Upper lobe of right lung (tissue), 1 donor: Measurements from ENCODE around the gene POGLUT3. TPM values are rescaled to one million over a fixed set of nuclear protein-coding genes. Genes with fewer than 3 reads are reported as not detected.
A peak's percentile ranks its signal among the peaks of the same experiment; 100 is the strongest.

Experiments
- ATAC-seq: fragments of 200-7000 bp; cut with Tn5 transposase; one replicate; pipeline ENCODE4 v1.9.1; 2020; ENCODE audit warnings: mild to moderate bottlenecking, moderate library complexity
- DNase-seq: peaks from one replicate; pipeline ENCODE4 v3.0.0-alpha.2; 2020
- H3K27ac ChIP-seq: fragments of 200-600 bp; one replicate; pipeline ENCODE4 v1.8.0; 2022
- H3K27me3 ChIP-seq: fragments of 200-600 bp; one replicate; pipeline ENCODE4 v1.8.0; 2022; ENCODE audit warnings: mild to moderate bottlenecking
- H3K36me3 ChIP-seq: fragments of 200-600 bp; one replicate; pipeline ENCODE4 v1.8.0; 2022
- H3K4me1 ChIP-seq: fragments of 200-600 bp; one replicate; pipeline ENCODE4 v1.8.0; 2022
- H3K4me3 ChIP-seq: fragments of 200-600 bp; one replicate; pipeline ENCODE4 v1.8.0; 2022; ENCODE audit warnings: mild to moderate bottlenecking
- H3K9me3 ChIP-seq: fragments of 200-600 bp; one replicate; pipeline ENCODE4 v1.8.0; 2022
- CTCF ChIP-seq: fragments of 200-600 bp; IDR thresholded peaks from one replicate; pipeline ENCODE4 v1.8.0; 2022; ENCODE audit warnings: antibody characterized with exemption
- intact Hi-C: fragments of 100-400 bp; cut with DNase I; formaldehyde crosslinking; loops from one replicate; pipeline ENCODE4 v1.11.0; 2022
- long read RNA-seq: library from polyadenylated mRNA; unstranded; transcript quantifications from one replicate; pipeline ENCODE4 v2.0.0, GENCODE V29; 2021
- total RNA-seq: library from RNA; stranded (reverse); fragmentation: NEBNext Ultra II Directional; extraction: Animal tissue kit (Norgen Biotek cat#: 25700); gene quantifications from one replicate; pipeline ENCODE4 v1.2.1, GENCODE V29; 2021
- donor health status: DM: no; HTN: yes; CAD: no; lungs with severe emphysema.

Gene POGLUT3, protein sequence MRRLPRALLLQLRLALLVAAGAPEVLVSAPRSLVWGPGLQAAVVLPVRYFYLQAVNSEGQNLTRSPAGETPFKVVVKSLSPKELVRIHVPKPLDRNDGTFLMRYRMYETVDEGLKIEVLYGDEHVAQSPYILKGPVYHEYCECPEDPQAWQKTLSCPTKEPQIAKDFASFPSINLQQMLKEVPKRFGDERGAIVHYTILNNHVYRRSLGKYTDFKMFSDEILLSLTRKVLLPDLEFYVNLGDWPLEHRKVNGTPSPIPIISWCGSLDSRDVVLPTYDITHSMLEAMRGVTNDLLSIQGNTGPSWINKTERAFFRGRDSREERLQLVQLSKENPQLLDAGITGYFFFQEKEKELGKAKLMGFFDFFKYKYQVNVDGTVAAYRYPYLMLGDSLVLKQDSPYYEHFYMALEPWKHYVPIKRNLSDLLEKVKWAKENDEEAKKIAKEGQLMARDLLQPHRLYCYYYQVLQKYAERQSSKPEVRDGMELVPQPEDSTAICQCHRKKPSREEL
- 23.3 TPM for total RNA-seq
- long read RNA-seq, full-length matches to known transcripts, result 12 of 25 reads
- long read RNA-seq, partial matches to known transcripts, result 2 of 25 reads
- long read RNA-seq, other reads (novel, unspliced or antisense), result 11 of 25 reads

GRCh38 chr11:108498046-108498815, at the start of gene POGLUT3:
TSS of gene POGLUT3 (minus strand) at chr11:108498384. CDS start at chr11:108498366, 18 bp downstream.
- TF ChIP-seq CTCF, result no peak
- DNase-seq (peak; percentile 81), ATAC-seq (peak; percentile 84)
- Histone ChIP-seq H3K4me1 (no peaks in the 10 kb centered on the region), H3K27me3 (no peaks in the 10 kb centered on the region), H3K36me3 (no peaks in the 10 kb centered on the region), H3K4me3 (peak within 1 kb of the TSS; percentile 73), H3K9me3 (no peaks in the 10 kb centered on the region), H3K27ac (peak within 1 kb of the TSS; percentile 93)
- intact Hi-C loops, result no loop called here

DNA sequence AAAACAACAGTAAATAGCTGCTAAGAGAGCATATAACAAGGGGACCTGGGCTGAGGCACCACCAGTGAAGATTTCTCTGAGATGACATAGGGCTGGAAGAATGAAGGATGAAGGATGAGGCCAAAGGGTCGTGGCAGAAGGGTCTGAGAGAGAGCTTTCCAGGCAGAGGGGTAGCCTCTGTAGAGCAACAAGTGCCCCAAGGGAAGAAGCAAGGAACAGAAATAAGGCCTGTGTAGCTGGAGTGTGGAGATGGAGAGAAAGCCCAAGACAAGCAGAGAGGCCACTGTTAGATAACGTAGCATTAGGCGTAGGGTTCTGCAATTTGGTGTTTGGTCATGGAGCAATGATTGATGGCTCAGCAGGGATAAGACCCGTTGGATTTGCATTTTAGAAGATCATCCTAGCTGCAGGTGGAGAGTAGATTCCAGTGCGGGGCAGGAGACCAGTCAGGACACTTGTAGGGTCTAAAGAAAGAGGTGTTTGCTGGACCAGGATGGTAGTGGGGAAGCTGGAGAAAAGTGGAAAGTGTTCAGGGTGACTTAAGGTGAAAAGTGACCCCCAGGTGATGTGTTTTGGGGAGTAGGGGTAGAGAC, 47.8 kb upstream of the POGLUT3 start:
- Histone ChIP-seq H3K9me3 (no peaks in the 10 kb centered on the region), H3K27me3 (no peaks in the 10 kb centered on the region), H3K4me3 (no peak overlapping the region), H3K36me3 (no peaks in the 10 kb centered on the region), H3K4me1 (no peaks in the 10 kb centered on the region), H3K27ac (no peak overlapping the region)
- no peak for TF ChIP-seq CTCF
- ATAC-seq, result no peak
- intact Hi-C loops, result no loop called here
- DNase-seq, result no peak

DNA sequence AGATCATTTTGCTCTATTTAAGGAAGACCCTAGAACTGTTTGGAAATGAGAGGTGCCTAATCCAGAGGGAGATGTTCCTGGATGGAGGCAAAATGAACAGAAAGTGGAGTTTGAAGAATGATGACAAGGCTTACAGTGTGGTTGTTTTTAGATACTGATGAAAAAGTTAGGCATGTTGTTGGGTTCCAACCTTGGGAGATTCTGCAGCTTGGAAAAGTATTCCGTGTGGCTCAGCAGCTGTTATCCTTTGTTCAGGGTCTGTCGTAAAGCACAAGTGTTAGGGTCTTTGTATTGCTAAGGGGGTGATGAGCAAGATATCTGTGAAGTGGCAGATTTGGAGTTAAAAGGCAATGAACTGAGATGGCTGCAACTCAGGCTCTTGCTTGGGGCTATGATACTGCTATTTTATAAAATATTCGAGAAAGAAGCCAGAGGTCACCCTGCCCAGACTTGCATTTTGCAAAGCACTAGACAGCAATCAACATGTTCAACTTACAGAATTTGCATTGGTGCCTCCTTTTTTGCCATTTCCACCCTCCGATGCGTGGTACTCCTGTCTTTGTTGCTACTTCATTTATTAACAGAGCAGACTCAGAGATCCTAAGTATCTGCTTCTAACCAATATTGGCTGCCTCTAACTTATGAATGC, 45.3 kb upstream of the POGLUT3 start:
- H3K27me3 ChIP-seq, result no peaks in the 10 kb centered on the region
- no peaks in the 10 kb centered on the region for H3K4me1 ChIP-seq
- intact Hi-C loops, result no loop called here
- DNase-seq, result no peak
- no peaks in the 10 kb centered on the region for H3K36me3 ChIP-seq
- H3K4me3 ChIP-seq, result no peak overlapping the region
- no peak for TF ChIP-seq CTCF
- H3K9me3 ChIP-seq, result no peaks in the 10 kb centered on the region
- ATAC-seq, result no peak
- H3K27ac ChIP-seq, result no peak overlapping the region

DNA sequence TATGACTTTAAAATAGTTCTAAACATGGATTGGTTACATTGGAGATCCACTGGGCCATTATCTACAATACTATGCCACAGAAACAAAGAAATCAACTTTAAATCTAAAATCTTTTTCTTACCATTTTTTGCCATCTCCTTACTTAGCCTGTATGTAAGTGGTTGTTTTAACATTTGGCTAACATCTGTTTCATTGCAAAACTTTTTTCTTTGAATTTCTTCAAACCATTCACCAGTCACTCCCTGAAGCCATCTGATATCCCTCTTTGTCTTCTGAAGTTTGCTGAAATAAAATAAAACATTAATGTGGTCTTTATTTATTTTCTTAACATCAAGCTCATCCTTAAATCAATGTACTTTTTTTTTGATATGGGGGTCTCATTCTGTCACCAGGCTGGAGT, 43.3 kb upstream of the POGLUT3 start:
- intact Hi-C loops, result no loop called here

More for the DNA sequence above, 43.3 kb upstream of the POGLUT3 start:
- Histone ChIP-seq H3K4me3 (no peak overlapping the region), H3K27me3 (no peaks in the 10 kb centered on the region), H3K9me3 (no peaks in the 10 kb centered on the region), H3K4me1 (no peaks in the 10 kb centered on the region), H3K36me3 (no peaks in the 10 kb centered on the region), H3K27ac (no peak overlapping the region)
- ATAC-seq (no peak), DNase-seq (no peak)
- no peak for TF ChIP-seq CTCF
